Cardiac septum (tissue), 1 donor: ENCODE data around the gene TSC1. TPM values are rescaled to one million over a fixed set of nuclear protein-coding genes. Genes with fewer than 3 reads are reported as not detected.
"Not testable (repeated sequence)": the region's sequence is repeated elsewhere in the genome, so short reads cannot be mapped to it uniquely, and the experiment has no call there.

Source experiments
- DNase-seq: peaks from one replicate; pipeline ENCODE4 v3.0.0-alpha.2; 2020; ENCODE audit warnings: low spot score
- intact Hi-C: fragments of 100-400 bp; cut with DNase I; formaldehyde crosslinking; loops from one replicate; pipeline ENCODE4 v1.14.0; 2022
- long read RNA-seq: library from polyadenylated mRNA; unstranded; transcript quantifications from one replicate; pipeline ENCODE4 v2.0.0, GENCODE V29; 2021
- total RNA-seq: library from RNA; stranded (reverse); fragmentation: NEBNext Ultra II Directional; extraction: Animal tissue kit (Norgen Biotek cat#: 25700); gene quantifications from one replicate; pipeline ENCODE4 v1.2.1, GENCODE V29; 2021
- donor health status: DM: no; HTN: no; CAD: no.

TSC1 gene
- 52.7 TPM for total RNA-seq
- long read RNA-seq, partial matches to known transcripts, result 6 of 22 reads
- long read RNA-seq, other reads (novel, unspliced or antisense), result 15 of 22 reads

DNA sequence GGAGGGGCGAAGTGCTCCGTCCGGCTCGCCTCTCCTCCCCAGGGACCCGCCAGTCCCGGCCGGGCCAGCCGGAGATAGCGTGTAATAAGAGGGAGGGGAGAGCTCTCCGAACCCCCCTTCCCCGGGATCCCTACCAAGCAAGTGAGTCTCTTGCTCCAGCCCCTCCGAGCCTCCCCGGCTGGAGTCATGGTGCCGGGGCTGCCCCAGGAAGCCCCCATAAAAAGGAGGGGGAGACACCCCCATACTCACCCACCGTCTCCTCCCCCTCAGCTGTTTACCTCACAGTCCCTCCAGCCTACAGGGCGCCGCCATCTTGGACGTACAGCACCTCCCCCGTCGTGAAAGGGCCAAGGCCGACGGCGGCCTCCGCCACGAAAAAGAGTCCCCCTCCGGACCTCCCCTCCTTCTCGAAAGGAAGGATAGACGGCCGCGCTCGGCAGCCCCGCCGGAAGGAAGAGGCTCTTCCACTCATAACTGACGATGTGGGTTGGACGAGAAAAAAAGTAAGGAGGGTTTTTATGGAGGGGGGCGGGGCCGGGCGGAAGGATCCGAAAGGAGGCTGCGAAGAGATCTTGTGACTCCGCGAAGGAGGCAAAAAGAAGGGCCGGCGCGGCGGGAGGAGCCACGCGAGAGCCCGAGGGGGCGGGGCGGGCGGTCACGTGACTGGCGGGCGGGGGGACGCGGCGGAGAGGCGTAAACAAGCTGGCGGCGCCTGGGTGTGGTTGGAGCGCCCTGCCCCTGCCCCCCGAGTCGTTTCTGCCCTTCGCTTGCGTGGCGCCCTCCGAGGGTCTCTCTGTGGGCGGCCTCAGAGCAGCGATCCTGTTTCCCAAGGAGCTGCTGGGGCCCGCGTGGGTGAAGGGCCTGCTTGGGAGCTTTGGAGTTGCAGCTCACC is at the start of gene TSC1:
TSS of gene TSC1 (minus strand) at position 323 of the 892 bp plus-strand sequence. CDS start 15,744 bp downstream, outside the sequence.
- DNase-seq, result peak; percentile 99
- intact Hi-C loops, result no loop called here

DNA sequence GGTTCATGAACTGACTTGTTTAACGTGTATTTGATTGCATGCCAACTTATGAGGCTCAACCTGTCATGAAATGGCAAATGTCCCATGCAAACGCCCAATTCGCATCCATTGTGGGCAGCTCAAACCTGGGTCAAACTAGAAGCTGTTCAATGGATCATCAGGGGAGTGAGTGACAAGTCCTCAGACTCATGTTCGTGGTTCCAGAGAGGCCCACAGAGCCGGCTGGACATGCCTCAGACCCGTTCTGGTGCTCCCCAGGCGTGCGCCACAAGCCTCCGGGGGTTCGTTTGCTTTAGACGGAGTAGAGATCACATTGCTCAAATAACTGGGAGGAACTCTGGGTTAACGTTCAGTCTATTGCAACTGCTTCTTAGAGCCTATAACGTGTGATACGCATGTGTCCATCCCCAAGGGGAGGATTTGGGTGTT is 49.1 kb upstream of the TSC1 start:
- intact Hi-C loops, result no loop called here

DNA sequence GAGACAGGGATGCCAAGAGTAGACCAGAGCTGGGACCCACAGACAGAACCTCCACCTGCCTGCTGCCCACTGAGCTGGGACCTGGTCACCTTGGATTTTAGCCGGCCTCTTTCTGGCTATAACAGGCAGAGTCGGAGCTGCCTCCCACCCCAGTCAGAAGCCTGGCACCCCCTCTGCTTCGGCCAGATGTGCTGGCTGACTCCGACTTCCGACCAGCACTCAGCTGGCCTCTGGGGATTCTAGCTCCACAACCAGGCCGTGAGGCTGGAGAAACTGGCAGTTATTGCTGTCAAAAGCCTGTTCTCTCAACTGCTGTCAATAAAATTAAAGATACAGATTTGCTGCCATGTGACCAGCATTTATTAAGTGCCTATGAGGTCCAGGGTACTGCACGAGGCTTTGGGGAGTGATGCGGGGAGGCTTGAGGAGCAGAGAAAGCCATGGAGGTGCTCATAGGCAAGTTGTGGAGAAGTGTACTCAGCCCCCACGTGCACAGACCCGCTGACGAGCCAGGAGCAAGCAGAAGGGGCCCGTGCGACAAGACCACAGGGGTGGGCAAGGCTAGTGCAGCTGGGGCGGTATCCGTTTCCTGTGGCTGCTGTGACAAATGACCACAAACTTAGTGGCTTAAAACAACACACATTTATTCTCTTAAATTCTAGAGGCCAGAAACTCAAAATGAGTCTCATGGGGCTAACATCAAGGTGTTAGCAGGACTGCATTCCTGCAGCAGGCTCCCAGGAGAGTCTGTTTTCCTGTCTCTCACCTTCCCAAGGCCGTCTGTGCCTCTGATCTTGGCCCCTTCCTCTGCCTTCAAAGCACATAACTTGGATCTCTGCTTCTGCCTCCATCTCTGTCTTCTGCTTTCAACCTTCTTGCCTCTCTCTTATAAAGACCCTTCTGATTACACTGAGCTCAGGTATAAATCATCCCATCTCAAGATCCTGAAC is 47.2 kb upstream of the TSC1 start:
- no peak for DNase-seq
- intact Hi-C loops, result no loop called here

More for the DNA sequence above, 49.1 kb upstream of the TSC1 start:
- DNase-seq, result no peak

DNA sequence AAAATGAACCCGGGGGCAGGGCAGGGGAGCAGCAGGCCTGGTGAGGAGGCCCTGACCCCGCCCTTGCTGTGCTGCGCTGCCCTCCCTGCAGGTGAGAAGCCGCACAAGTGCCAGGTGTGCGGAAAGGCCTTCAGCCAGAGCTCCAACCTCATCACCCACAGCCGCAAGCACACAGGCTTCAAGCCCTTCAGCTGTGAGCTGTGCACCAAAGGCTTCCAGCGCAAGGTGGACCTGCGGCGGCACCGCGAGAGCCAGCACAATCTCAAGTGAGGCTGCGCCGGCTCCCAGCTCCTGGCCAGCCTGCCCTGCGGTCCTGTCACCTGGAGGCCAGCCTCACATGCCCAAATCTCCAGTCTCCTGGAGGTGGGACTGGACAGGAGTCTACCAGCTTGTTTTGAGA is 46.4 kb upstream of the TSC1 start:
- intact Hi-C loops, result no loop called here
- DNase-seq, result no peak

GRCh38 chr9:132989998-132990557 is 45.7 kb upstream of the TSC1 start:
- intact Hi-C loops, DNase-seq: not testable (repeated sequence)

- intact Hi-C loops, result no loop called here
- no peak for DNase-seq
These were observed 45.1 kb upstream of the TSC1 start for GRCh38 chr9:132989414-132989996.

- intact Hi-C loops, result no loop called here
- no peak for DNase-seq
These were observed 44.5 kb upstream of the TSC1 start for GRCh38 chr9:132989014-132989310.

- intact Hi-C loops, result no loop called here
- DNase-seq, result no peak
These were observed 44.0 kb upstream of the TSC1 start for GRCh38 chr9:132988244-132989013.

DNA sequence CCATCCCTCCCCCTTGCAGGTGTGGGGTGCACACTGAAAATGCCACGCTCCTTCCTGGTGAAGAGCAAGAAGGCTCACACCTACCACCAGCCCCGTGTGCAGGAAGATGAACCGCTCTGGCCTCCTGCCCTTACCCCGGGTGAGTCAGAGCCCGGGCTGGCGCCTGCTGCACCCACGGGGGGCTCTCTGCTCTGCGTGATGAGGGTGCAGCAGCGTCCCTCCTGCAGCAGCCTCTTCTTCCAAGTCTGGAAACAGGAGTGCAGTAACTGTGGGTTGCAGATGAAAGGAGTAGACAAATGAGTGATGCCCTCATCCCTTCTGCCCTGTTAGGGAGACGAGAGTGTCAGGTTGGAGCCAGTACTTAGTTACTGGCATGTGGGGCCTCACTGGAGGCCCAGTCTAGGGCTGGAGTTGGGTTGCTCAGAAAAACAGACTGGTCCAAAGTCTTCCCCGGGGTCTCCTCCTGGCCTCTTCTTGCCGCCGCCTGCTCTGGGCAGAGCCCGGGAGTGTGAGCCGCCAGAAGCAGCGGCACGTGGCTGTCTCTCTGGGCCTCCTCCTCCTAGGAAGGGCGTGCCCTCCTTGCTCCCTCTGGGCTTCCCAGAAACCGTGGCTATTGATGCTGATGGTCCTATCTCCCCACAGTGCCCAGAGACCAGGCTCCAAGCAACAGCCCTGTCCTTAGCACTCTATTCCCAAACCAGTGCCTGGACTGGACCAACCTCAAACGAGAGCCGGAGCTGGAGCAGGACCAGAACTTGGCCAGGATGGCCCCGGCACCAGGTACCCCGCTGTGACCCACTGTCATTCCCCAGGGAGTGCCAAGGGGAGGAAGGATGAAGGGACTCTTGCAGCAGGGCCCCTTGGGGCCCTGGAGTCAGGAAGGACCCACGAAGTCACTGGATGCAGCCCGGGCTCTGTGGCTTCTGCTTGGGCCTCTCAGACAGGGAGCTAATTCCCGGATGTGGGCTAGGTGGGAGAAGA is 42.5 kb upstream of the TSC1 start:
- intact Hi-C loops, result no loop called here
- DNase-seq, result no peak

DNA sequence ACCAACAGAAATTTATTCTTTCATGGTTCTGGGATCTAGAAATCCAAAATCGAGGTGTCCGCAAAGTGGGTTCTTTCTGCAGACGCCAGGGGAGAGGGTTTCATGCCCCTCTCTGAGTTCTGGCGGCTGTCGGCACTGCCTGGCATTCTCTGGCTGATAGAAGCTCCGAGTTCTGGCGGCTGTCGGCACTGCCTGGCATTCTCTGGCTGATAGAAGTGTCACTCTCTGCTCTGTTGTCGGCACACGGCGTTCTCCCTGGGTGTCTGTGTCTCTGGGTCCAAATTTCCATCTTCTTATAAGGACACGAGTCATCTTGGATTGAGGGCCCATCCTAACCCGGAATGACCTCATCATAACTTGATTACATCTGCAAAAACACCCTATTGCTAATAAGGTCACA is 41.7 kb upstream of the TSC1 start:
- intact Hi-C loops, result no loop called here
- no peak for DNase-seq

DNA sequence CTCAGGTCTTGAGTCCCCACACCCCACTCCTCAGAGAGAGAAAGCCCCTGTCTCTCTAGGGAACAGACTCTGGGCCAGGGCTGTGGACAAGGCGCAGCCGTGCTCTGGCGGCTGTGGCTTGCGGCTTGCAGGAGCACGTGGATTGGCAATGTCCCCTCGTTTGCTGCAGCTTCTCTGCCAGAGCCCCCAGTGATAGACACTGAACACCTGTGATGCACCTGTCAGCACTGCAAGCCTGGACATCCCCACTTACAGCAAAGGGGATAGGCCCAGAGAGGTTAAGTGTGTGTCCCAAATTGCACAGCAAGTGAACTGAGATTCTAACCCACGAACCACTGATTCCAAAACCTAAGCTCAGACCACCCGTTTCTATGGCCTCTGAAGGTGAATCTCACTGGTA is 41.1 kb upstream of the TSC1 start:
- intact Hi-C loops, result no loop called here
- no peak for DNase-seq

GRCh38 chr9:132985071-132985350 is 40.6 kb upstream of the TSC1 start:
- DNase-seq, result no peak
- intact Hi-C loops, result no loop called here

- no peak for DNase-seq
- intact Hi-C loops, result no loop called here
These were observed 40.0 kb upstream of the TSC1 start for GRCh38 chr9:132984202-132985070.

DNA sequence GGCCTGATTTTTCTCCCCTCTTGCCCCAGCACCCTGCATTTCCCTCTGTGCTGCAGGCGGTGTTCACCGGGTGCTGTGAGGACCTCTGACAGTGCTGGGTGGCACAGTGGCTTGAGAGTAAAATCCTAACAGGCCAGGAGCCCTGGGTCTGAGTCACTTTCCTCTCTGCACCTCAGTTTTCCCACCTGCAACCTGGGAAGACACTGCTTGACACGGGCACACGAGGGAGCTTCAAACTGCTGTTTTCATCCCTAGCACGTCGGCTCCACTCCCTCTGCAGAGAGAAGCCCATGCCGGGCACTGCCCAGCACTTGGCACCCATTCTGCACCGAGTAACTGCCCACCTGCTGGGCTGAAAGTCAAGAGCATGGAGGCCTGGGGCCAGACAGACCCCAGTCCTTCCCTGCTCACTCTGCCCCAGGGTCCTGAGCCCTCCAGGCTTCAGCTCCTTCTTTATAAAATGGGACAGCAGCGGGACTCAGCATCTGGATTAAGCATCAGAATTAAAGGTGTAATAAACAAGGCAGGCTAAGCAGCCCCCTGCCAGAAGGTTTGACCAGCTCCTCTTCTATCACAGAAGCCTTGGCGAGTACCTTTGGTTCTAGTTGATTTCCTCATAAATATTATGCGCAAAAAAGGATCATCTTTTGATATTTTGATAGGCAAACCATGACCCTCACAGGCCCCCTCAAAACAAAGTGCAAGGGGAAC is 39.2 kb upstream of the TSC1 start:
- no peak for DNase-seq
- intact Hi-C loops, result no loop called here

GRCh38 chr9:132982458-132982857 is 38.0 kb upstream of the TSC1 start:
- intact Hi-C loops, result no loop called here
- no peak for DNase-seq

GRCh38 chr9:132980157-132980556 is 35.7 kb upstream of the TSC1 start:
- intact Hi-C loops, result no loop called here
- DNase-seq, result no peak
